HG02884 (cell line): Measurements from ENCODE around the gene LTBP4.
"Not testable (repeated sequence)": the region's sequence is repeated elsewhere in the genome, so short reads cannot be mapped to it uniquely, and the experiment has no call there.

Experiments used
- ATAC-seq: cut with Tn5 transposase; IDR thresholded peaks from one replicate; pipeline ENCODE4 v1.9.1; 2021; ENCODE audit warnings: mild to moderate bottlenecking, moderate library complexity; ENCODE audit not compliant: unreplicated experiment

The LTBP4 gene

DNA sequence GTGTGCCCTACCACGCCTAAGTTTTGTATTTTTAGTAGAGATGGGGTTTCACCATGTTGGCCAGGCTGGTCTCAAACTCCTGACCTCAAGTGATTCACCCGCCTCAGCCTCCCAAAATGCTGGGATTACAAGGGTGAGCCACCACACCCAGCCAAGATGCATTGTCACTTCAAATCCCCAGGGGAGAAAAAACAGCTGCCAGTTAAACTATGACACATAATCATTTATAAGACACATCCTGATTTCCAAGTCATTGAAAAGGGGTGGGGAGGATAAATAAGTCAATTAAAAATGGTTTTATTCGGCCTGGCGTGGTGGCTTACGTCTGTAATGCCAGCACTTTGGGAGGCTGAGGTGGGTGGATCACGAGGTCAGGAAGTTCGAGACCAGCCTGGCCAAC lies 54.5 kb downstream of the LTBP4 start:
- not testable (repeated sequence) for ATAC-seq

- ATAC-seq: no peak
Measured at GRCh38 chr19:40658031-40658430, 56.9 kb downstream of the LTBP4 start.

DNA sequence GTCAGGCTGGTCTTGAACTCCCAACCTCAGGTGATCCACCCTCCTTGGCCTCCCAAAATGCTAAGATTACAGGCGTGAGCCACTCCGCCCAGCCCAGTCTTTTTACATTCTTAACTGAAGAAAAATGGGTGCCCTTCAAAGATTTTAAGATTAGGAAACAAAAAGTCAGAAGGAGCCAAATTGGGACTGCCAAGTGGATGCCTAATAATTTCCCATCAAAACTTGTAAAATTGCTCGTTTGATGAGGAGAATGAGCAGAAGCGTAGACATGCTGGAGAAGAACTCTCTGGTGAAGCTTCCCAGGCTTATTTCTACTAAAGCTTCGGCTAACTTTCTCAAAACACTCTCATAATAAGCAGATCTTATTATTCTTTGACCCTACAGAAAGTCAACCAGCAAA lies 57.9 kb downstream of the LTBP4 start:
- ATAC-seq: no peak

DNA sequence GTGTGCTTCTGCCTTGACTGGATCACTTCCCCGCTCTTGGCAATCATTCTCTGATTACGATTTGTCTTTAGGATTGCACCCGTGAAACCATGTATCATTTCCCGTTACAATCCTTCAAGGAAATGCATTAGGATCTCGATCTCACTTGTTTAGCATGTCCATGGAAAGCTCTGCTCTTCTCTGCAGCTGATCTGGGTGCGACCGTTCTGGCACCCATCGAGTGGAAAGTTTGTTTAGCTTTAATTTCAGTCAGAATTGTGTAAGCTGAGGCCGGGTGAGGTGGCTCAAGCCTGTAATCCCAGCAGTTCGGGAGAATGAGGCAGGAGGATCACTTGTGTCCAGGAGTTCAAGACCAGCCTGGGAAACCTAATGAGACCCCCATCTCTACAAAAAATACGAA lies 58.4 kb downstream of the LTBP4 start:
- no peak for ATAC-seq

DNA sequence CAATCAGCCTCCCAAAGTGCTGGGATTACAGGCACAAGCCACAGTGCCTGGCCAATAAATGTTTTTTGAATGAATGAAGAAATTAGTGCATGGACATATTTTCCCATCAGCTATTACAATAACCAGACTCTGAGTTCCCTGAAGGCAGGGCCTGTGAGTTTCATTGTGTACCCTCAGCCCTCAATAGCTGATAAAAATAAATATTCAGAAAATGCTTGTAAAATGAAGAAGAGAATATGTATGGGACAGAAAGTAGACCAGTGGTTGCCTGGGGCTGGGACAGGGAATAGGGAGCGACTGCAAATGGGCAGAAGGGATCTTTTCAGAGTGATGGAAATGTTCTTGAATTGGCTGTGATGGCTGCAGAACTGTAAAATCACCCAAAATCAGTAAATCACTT lies 60.4 kb downstream of the LTBP4 start:
- no peak for ATAC-seq

DNA sequence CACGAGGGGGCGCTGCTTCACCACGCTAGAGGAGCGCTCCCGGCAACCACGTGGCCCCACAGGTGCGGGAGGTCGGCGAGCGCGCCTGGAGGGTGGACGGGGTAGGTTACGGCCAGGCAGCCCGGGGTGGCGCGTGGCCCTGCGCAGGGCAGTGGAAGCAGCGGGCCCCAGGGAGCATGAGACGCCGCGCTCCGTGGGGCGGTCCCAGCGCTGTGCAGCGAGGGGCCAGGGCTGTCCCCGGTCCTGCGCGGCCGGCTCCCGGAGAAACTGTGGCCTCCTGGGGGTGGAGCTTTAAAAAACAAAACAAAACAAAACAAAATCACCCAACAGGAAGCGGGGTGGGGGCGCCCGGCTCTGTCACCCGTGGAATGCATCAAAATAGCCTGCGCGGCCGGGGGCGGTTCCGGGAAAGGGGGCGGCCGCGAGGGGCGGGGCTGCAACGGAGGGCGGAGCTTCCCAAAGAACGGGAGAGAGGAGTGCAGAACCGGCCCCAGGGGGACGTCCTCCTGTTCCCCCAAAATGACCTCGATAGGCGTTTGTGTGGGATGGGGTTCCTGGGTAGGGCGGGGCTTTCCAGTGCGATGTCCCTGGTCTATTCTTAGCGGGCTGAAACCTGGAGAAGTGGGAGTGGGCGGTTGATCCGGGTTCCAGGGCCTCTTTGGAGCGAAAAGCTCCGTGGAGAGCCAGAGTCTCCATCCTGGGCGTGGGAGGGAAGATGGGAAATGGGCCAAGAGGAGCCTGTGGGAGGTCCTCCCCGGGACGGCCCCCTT lies 61.9 kb downstream of the LTBP4 start:
- ATAC-seq: peak; percentile 54

GRCh38 chr19:40663695-40664692 lies 62.8 kb downstream of the LTBP4 start:
- no peak for ATAC-seq

GRCh38 chr19:40666803-40667438 lies 65.8 kb downstream of the LTBP4 start:
- ATAC-seq: no peak

- ATAC-seq: no peak
Measured at GRCh38 chr19:40667602-40668001, 66.4 kb downstream of the LTBP4 start.

DNA sequence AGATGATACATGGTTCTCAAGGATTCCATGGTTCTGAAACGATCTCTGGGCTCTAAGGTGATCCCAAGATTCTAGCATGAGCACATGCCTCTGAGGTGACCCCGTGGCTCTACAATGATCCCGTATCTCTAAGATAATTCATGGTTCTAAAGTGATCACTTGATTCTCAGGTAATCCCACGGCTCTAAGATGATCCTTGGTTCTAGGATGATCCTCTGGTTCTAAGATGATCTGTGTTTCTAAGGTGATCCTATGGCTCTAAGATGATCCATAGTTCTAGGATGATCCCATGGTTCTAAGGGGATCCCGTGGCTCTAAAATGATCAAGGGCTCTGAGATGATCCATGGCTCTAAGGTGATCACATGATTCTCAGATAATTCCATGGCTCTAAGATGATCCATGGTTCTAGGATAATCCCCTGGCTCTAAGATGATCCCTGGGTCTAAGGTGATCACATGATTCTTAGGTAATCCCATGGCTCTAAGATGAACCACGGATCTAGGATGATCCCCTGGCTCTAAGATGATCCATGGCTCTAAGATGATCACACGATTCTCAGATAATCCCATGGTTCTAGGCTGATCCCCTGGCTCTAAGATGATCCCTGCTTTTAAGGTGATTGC lies 67.9 kb downstream of the LTBP4 start:
- ATAC-seq: no peak

GRCh38 chr19:40671404-40671803 lies 70.2 kb downstream of the LTBP4 start:
- no peak for ATAC-seq

DNA sequence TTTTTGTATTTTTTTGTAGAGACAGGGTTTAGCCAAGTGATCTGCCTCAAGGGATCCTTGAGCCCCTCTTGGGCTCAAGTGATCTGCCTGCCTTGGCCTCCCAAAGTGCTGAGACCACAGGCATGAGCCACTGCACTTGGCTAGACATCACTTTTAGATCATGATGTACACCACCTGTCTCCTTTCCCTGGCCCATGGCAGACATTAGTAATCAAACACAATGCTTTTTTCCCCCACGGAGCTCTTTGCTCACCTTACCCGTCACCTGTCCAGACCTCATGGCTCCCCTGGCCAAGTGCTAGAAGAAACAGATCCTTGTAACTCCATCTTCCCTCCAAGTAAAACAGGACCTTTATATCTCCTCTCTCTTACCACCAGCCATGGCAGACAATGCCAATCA lies 70.9 kb downstream of the LTBP4 start:
- no peak for ATAC-seq

- ATAC-seq: no peak
Measured at GRCh38 chr19:40672573-40673299, 71.6 kb downstream of the LTBP4 start.

GRCh38 chr19:40673397-40673796 lies 72.2 kb downstream of the LTBP4 start:
- no peak for ATAC-seq

DNA sequence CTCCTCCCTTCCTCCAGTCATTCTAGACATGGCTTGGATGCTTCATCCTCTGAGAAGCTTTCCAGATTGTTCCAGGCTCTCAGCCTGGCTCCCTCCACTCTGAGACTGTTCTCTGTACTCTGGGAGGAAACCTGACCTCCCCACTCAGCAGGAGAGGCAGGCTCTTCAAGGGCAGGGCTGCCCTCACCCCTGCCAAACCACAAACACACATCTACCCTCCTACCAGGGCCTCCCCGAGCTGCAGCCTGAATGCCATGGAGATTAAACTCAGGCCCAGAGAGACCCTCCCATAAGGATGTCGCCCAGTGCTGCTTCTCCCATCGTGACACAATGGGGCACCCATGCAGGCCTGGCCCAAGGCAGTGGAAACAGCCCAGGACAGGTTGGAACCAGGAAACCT lies 73.1 kb downstream of the LTBP4 start:
- ATAC-seq: no peak

GRCh38 chr19:40677156-40677555 lies 76.0 kb downstream of the LTBP4 start:
- no peak for ATAC-seq
